HEK293T (cell line): ENCODE data around the gene PIK3R1.

Experiments used
- FOXA1 ChIP-seq: fragments of 450-650 bp; IDR thresholded peaks from 2 replicates; pipeline ENCODE4 v1.6.1; 2016; ENCODE audit warnings: mild to moderate bottlenecking
- TARDBP ChIP-seq: fragments of 450-650 bp; IDR thresholded peaks from 2 replicates; pipeline ENCODE4 v1.6.1; 2016

GRCh38 chr5:68189171-68189570, 26.4 kb upstream of the PIK3R1 start:
- no peak for TF ChIP-seq FOXA1
- no peak for TF ChIP-seq TARDBP
